Stimulated activated CD8-positive, alpha-beta memory T cell treated with anti-CD3 and anti-CD28 coated beads, Interleukin-15, amount 100 ng/mL, for 1 hour (primary cell): ENCODE results near the gene IGSF9.
A peak's percentile ranks its signal among the peaks of the same experiment; 100 is the strongest.

ENCODE experiments used
- DNase-seq: peaks from one replicate; pipeline ENCODE4 v3.0.0-alpha.2; 2020; ENCODE audit warnings: low read depth

IGSF9 gene

GRCh38 chr1:159931795-159932173 lies 13.6 kb downstream of the IGSF9 start:
- no peak for DNase-seq

GRCh38 chr1:159931101-159931794 lies 14.2 kb downstream of the IGSF9 start:
- no peak for DNase-seq

GRCh38 chr1:159930634-159931033 lies 14.8 kb downstream of the IGSF9 start:
- DNase-seq: no peak

- no peak for DNase-seq
Measured at GRCh38 chr1:159930216-159930615, 15.2 kb downstream of the IGSF9 start.

GRCh38 chr1:159929155-159930051 lies 16.0 kb downstream of the IGSF9 start:
- no peak for DNase-seq

GRCh38 chr1:159928491-159929050 lies 16.8 kb downstream of the IGSF9 start:
- no peak for DNase-seq

- DNase-seq: no peak
Measured at GRCh38 chr1:159927849-159928431, 17.5 kb downstream of the IGSF9 start.

GRCh38 chr1:159927211-159927848 lies 18.1 kb downstream of the IGSF9 start:
- DNase-seq: no peak

GRCh38 chr1:159925719-159926078 lies 19.7 kb downstream of the IGSF9 start:
- DNase-seq: no peak

GRCh38 chr1:159924791-159925718 lies 20.4 kb downstream of the IGSF9 start, which contains the start of gene TAGLN2:
TAGLN2 (minus strand) TSS chr1:159925507; CDS start chr1:159920509, 4,998 bp downstream.
- DNase-seq: peak; percentile 77

- peak; percentile 30 for DNase-seq
Measured at GRCh38 chr1:159924025-159924790, 21.2 kb downstream of the IGSF9 start.

- peak; percentile 78 for DNase-seq
Measured at GRCh38 chr1:159923203-159924024, 22.0 kb downstream of the IGSF9 start.

- DNase-seq: no peak
Measured at GRCh38 chr1:159922511-159923202, 22.8 kb downstream of the IGSF9 start.

GRCh38 chr1:159921700-159922504 lies 23.5 kb downstream of the IGSF9 start:
- DNase-seq: no peak

- no peak for DNase-seq
Measured at GRCh38 chr1:159921251-159921650, 24.2 kb downstream of the IGSF9 start.

GRCh38 chr1:159920651-159921050 lies 24.8 kb downstream of the IGSF9 start:
- DNase-seq: no peak

GRCh38 chr1:159920202-159920601 lies 25.2 kb downstream of the IGSF9 start:
- no peak for DNase-seq
